ENCODE measurements around the gene SLC18A2.

SLC18A2 gene

DNA sequence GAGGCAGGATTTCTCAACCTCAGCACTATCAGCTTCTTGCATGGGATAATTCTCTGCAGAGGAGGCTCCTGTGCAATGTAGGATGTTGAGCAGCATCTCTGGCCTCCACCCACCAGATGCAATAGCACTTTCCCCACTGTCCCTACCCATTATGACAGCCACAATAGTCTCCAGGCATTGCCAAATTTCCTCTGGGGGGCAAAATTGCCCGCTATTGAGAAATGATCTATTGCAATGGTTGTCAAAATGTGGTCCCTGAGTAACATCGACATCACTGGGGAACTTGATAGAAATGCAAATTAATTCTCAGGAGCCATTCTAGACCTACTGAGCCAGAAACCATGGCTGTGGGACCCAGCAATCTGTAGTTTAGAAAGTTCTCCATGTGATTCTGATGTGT, 36.6 kb upstream of the SLC18A2 start:
- Histone ChIP-seq H3K9me3 (ENCODE audit: control insufficient read depth, low read length) (no peaks in the 10 kb centered on the region), H3K4me1 (no peaks in the 10 kb centered on the region)
- TF ChIP-seq, protein P1, sequence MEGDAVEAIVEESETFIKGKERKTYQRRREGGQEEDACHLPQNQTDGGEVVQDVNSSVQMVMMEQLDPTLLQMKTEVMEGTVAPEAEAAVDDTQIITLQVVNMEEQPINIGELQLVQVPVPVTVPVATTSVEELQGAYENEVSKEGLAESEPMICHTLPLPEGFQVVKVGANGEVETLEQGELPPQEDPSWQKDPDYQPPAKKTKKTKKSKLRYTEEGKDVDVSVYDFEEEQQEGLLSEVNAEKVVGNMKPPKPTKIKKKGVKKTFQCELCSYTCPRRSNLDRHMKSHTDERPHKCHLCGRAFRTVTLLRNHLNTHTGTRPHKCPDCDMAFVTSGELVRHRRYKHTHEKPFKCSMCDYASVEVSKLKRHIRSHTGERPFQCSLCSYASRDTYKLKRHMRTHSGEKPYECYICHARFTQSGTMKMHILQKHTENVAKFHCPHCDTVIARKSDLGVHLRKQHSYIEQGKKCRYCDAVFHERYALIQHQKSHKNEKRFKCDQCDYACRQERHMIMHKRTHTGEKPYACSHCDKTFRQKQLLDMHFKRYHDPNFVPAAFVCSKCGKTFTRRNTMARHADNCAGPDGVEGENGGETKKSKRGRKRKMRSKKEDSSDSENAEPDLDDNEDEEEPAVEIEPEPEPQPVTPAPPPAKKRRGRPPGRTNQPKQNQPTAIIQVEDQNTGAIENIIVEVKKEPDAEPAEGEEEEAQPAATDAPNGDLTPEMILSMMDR (IDR thresholded peaks at IDR 0.05), result no peak

DNA sequence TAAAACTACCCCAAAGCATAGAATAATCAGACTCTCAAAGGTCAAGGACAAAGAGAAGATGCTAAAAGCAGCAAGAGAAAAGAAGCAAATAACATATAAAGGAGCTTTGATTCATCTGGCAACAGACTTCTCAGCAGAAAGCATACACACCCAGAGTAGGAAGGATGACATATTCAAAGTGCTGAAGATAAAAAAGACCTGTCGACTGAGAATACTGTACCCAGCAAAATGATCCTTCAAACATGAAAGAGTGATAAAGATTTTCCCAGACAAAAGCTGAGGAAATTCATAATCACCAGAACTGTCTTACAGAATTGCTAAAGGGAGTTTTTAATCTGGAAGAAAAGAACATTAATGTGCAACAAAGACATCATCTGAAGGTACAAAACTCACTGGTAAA, 28.7 kb upstream of the SLC18A2 start:
- no peak overlapping the region for H3K4me3 ChIP-seq (ENCODE audit: low read depth, low read length)
- TF ChIP-seq, protein P1 (IDR thresholded peaks at IDR 0.05), result no peak
- H3K4me2 ChIP-seq (ENCODE audit: low read length), result no peak overlapping the region
- H3K27ac ChIP-seq, result no peak overlapping the region
- no peaks in the 10 kb centered on the region for H3K79me2 ChIP-seq
- H3K4me1 ChIP-seq, result no peaks in the 10 kb centered on the region
- no peak overlapping the region for H2AFZ ChIP-seq
- no peaks in the 10 kb centered on the region for H3K36me3 ChIP-seq (ENCODE audit: control insufficient read depth, insufficient read depth, low read length)
- H3K27me3 ChIP-seq (ENCODE audit: control insufficient read depth, insufficient read depth, low read length), result no peaks in the 10 kb centered on the region
- no peaks in the 10 kb centered on the region for H3K9me3 ChIP-seq (ENCODE audit: control insufficient read depth, low read length)
- no peak overlapping the region for H3K9ac ChIP-seq

More for the DNA sequence above, 36.6 kb upstream of the SLC18A2 start:
- H3K27me3 ChIP-seq (ENCODE audit: control insufficient read depth, insufficient read depth, low read length), result no peaks in the 10 kb centered on the region
- H3K4me3 ChIP-seq (ENCODE audit: low read depth, low read length), result no peak overlapping the region
- no peak overlapping the region for H3K9ac ChIP-seq
- H3K36me3 ChIP-seq (ENCODE audit: control insufficient read depth, insufficient read depth, low read length), result no peaks in the 10 kb centered on the region
- no peak overlapping the region for H3K4me2 ChIP-seq (ENCODE audit: low read length)
- no peak overlapping the region for H3K27ac ChIP-seq
- no peak overlapping the region for H2AFZ ChIP-seq
- H3K79me2 ChIP-seq, result no peaks in the 10 kb centered on the region

DNA sequence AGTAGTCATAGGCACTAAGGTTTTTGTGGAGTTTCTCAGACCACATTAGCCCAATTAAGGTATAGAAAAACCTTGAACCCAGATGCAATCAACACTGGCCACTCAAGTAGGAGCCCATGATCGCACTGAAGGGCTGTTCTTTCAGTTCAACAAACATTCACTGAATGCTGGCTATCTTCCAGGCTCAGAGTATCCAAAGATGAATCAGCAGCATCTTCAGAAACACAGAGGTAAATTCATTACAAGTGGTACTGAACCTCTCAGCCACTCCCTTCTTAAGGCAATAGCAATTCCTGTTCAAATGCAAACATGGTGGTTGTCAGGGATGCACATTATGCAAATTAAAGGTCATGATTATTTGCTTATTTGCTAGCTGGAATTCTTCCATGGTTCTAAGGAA, 26.5 kb upstream of the SLC18A2 start:
- H3K27me3 ChIP-seq (ENCODE audit: control insufficient read depth, insufficient read depth, low read length), result no peaks in the 10 kb centered on the region

DNA sequence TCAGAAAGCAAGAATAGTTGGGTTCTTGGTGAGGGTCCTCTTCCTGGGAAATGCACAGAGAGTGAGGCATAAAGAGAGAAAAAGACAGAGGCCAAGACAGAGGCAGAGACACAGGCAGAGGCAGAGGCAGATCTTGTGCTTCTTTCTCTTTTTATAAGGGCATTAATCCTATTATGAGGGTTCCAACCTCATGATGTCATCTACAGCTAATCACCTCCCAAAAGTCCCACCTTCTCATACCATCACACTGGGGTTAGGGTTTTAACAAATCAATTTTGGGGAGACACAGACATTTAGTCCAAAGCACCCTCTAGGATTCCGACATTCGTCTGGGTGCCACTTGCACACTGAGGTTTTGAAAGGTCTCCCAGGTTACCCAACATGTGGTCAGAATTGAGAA, 25.8 kb upstream of the SLC18A2 start:
- Histone ChIP-seq H3K4me2 (ENCODE audit: low read length) (no peak overlapping the region), H3K27me3 (ENCODE audit: control insufficient read depth, insufficient read depth, low read length) (no peaks in the 10 kb centered on the region)

More for the DNA sequence above, 26.5 kb upstream of the SLC18A2 start:
- Histone ChIP-seq H3K79me2 (no peaks in the 10 kb centered on the region), H2AFZ (no peak overlapping the region), H3K4me3 (ENCODE audit: low read depth, low read length) (no peak overlapping the region), H3K4me2 (ENCODE audit: low read length) (no peak overlapping the region), H3K4me1 (no peaks in the 10 kb centered on the region), H3K27ac (no peak overlapping the region), H3K9ac (no peak overlapping the region), H3K36me3 (ENCODE audit: control insufficient read depth, insufficient read depth, low read length) (no peaks in the 10 kb centered on the region), H3K9me3 (ENCODE audit: control insufficient read depth, low read length) (no peaks in the 10 kb centered on the region)
- TF ChIP-seq, protein P1 (IDR thresholded peaks at IDR 0.05), result no peak

DNA sequence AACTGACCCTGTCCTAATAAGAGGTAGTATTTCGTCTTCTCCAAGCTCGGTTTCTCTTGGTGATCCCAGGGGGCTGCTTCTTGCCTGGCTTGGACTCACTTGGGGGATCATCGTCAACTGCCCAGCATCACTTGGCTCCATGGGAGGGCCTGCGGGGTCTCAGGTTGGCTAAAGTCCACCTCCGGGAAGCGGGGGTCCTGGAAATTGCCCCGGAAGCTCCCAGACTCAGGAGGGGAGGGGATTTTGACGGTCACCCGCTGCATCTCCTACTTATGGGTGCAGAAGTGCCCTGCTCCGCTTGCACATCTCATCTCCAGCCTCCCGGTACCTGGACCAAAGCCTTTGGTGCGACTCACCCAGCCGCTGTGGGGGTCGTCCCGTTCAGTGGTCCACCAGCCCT, 24.9 kb upstream of the SLC18A2 start:
- H3K4me2 ChIP-seq (ENCODE audit: low read length), result no peak overlapping the region
- no peak overlapping the region for H3K4me3 ChIP-seq (ENCODE audit: low read depth, low read length)
- H2AFZ ChIP-seq, result peak overlapping the region; percentile 70
- no peaks in the 10 kb centered on the region for H3K27me3 ChIP-seq (ENCODE audit: control insufficient read depth, insufficient read depth, low read length)
- no peak overlapping the region for H3K9ac ChIP-seq
- no peaks in the 10 kb centered on the region for H3K79me2 ChIP-seq
- TF ChIP-seq, protein P1 (IDR thresholded peaks at IDR 0.05), result no peak
- H3K9me3 ChIP-seq (ENCODE audit: control insufficient read depth, low read length), result no peaks in the 10 kb centered on the region
- H3K27ac ChIP-seq, result no peak overlapping the region
- H3K4me1 ChIP-seq, result no peaks in the 10 kb centered on the region
- H3K36me3 ChIP-seq (ENCODE audit: control insufficient read depth, insufficient read depth, low read length), result no peaks in the 10 kb centered on the region

More for the DNA sequence above, 25.8 kb upstream of the SLC18A2 start:
- Histone ChIP-seq H3K9me3 (ENCODE audit: control insufficient read depth, low read length) (no peaks in the 10 kb centered on the region), H3K27ac (no peak overlapping the region), H3K79me2 (no peaks in the 10 kb centered on the region), H2AFZ (no peak overlapping the region), H3K4me3 (ENCODE audit: low read depth, low read length) (no peak overlapping the region), H3K36me3 (ENCODE audit: control insufficient read depth, insufficient read depth, low read length) (no peaks in the 10 kb centered on the region), H3K9ac (no peak overlapping the region), H3K4me1 (no peaks in the 10 kb centered on the region)
- TF ChIP-seq, protein P1 (IDR thresholded peaks at IDR 0.05), result no peak

Measured in parathyroid adenoma (tissue), 2 donors.